Thoracic aorta (tissue), 2 donors: Measurements from ENCODE around the gene URB1. TPM values are rescaled to one million over a fixed set of nuclear protein-coding genes. Genes with fewer than 3 reads are reported as not detected.

Experiments
- ATAC-seq: fragments of 150-250 bp; one replicate; pipeline ENCODE4 v1.8.0; 2017; ENCODE audit warnings: low read depth; ENCODE audit not compliant: insufficient number of reproducible peaks, low FRiP score
- DNase-seq: peaks from one replicate; pipeline ENCODE4 v3.0.0-alpha.2; 2020; ENCODE audit warnings: low spot score
- H3K27ac ChIP-seq, 2 donors: fragments of 200-600 bp; sonication (generic); 1 replicate in 1 of 2; 2 replicates in 1 of 2; pipeline ENCODE4 v1.5.1; 2016; ENCODE audit warnings: mild to moderate bottlenecking in 2 of 2, moderate library complexity in 2 of 2
- H3K27me3 ChIP-seq: fragments of 200-600 bp; sonication (generic); replicated peaks from 2 replicates; pipeline ENCODE4 v1.6.0; 2016; ENCODE audit warnings: mild to moderate bottlenecking; ENCODE audit not compliant: insufficient read depth
- H3K36me3 ChIP-seq: fragments of 200-600 bp; sonication (generic); one replicate; pipeline ENCODE4 v1.5.1; 2016
- H3K4me1 ChIP-seq, 2 donors: fragments of 200-600 bp; sonication (generic); 1 replicate in 1 of 2; 2 replicates in 1 of 2; pipeline versions ENCODE4 v1.5.1 to v1.6.0; 2016; ENCODE audit warnings: low read depth in 2 of 2, mild to moderate bottlenecking in 1 of 2; ENCODE audit not compliant: control insufficient read depth in 1 of 2
- H3K4me3 ChIP-seq: fragments of 200-600 bp; sonication (generic); 2 replicates; pipeline ENCODE4 v1.5.1; 2016; ENCODE audit warnings: mild to moderate bottlenecking
- H3K9me3 ChIP-seq: fragments of 200-600 bp; sonication (generic); 2 replicates; pipeline ENCODE4 v1.5.1; 2016
- CTCF ChIP-seq: fragments of 200-600 bp; sonication (generic); IDR thresholded peaks from one replicate; pipeline ENCODE4 v1.5.1; 2019; ENCODE audit warnings: antibody characterized with exemption
- total RNA-seq, 2 donors: library from RNA; depleted of rRNA; stranded (reverse); fragments of >200 nt; gene quantifications; one replicate each; pipeline versions ENCODE4 v1.1.0 to v1.2.3, GENCODE V29; 2016

Gene URB1
- total RNA-seq, 2 donors from 2014 or later, result 35.1 to 64.8 TPM

DNA sequence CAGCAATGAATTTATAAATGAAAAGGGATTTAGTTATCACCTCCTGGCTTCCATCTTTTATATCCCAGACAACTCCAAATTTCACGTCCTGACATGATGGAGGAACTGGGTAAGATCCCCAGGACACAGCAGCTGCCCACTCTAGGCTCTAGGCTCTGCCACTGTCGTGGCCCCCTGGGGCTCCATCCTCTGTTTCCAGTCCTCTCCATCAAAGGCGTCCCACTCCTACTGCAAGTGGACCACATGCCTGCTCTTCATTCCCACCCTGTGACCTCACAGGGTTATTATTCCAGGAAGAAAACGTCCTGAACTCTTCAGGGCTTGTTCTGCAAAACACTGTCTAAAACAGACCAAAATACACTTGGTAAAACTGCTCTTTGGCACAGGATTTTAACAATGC is 11.9 kb downstream of the URB1 start:
- peaks cover 22 to 78% of the 10 kb centered on the region in 2 donors for H3K4me1 ChIP-seq
- DNase-seq (no peak), ATAC-seq (peak; percentile 45)
- peaks cover 28% of the 10 kb centered on the region for H3K36me3 ChIP-seq
- peak overlapping the region; percentile 87 to 96 for H3K27ac ChIP-seq
- H3K4me3 ChIP-seq, result peak overlapping the region; percentile 3
- no peak for TF ChIP-seq CTCF
- H3K9me3 ChIP-seq, result no peaks in the 10 kb centered on the region
- H3K27me3 ChIP-seq, result no peaks in the 10 kb centered on the region

DNA sequence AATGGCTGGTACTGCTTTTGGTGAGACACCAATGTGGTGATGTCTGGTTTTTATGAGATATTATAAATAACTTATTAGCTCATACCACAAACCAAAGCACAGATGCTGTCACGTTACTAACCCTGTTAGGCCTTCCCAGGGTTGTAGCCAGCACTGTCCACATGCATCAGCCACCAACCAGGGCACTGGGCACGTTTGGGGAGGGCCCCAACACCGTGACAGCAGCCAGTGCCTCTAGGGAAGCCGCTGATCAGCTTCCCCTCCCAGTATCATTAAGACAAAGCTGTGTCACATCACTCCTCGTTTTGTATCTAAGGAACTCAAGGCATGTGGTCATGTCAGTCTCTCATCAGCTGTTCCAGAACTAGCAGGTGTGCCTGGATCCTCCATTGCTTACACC is 13.9 kb downstream of the URB1 start:
- ATAC-seq (peak; percentile 61), DNase-seq (no peak)
- Histone ChIP-seq H3K27me3 (no peaks in the 10 kb centered on the region), H3K36me3 (peaks cover 19% of the 10 kb centered on the region), H3K9me3 (no peaks in the 10 kb centered on the region), H3K4me3 (no peak overlapping the region), H3K4me1 (peaks cover 22 to 76% of the 10 kb centered on the region in 2 donors), H3K27ac (peak overlapping the region; percentile 87 to 96)
- TF ChIP-seq CTCF, result no peak

DNA sequence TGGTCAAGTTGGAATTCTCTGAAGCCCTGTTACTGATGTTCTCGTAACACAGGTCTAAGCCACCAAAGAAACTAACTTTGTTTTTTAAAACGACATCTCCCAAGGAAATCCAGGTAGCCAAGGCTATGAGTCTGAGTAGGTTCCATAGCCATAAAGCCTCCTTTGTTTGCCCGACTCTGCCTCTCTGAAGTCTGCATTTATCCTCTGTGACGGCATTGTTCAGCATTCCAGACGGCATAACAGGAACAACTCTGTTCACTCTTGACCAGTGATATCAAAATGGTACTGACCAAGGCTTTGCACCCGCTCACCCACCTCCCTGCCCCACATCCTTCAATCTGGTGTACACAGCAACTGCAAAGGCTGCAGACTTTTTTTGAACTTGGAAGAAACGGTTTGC is 14.8 kb downstream of the URB1 start:
- H3K36me3 ChIP-seq, result peaks cover 9% of the 10 kb centered on the region
- peak overlapping the region; percentile 87 to 96 for H3K27ac ChIP-seq
- no peak for ATAC-seq
- H3K9me3 ChIP-seq, result no peaks in the 10 kb centered on the region
- peaks cover 21 to 76% of the 10 kb centered on the region in 2 donors for H3K4me1 ChIP-seq
- no peak for DNase-seq
- H3K27me3 ChIP-seq, result no peaks in the 10 kb centered on the region
- TF ChIP-seq CTCF, result no peak
- H3K4me3 ChIP-seq, result no peak overlapping the region

DNA sequence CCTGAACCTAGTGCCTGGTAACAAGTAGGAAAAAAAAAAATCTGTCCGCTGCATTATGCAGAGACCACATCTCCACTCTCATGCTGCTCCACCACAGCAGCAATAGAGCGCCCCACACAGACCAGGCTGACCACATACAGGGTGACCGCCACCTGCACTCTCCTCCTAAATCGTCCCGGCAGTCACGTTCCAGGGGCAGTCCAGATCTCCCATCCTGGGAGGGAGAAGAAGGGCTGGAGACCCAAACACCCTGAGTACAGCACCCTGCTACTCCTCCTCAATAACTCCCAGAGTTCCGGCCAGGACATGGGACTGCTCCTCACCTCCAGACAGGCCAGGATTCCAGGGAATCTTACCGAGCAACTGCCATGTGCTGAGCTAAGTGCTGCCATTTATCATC is 15.3 kb downstream of the URB1 start:
- Histone ChIP-seq H3K27me3 (no peaks in the 10 kb centered on the region), H3K4me3 (no peak overlapping the region), H3K36me3 (peaks cover 7% of the 10 kb centered on the region), H3K27ac (peak overlapping the region; percentile 87 to 96), H3K9me3 (no peaks in the 10 kb centered on the region), H3K4me1 (peaks cover 21 to 76% of the 10 kb centered on the region in 2 donors)
- TF ChIP-seq CTCF, result no peak
- ATAC-seq (no peak), DNase-seq (no peak)

GRCh38 chr21:32372755-32373154 is 20.1 kb downstream of the URB1 start:
- peaks cover 15% of the 10 kb centered on the region for H3K36me3 ChIP-seq
- H3K27ac ChIP-seq, result peak overlapping the region; percentile 87 to 97
- no peak for DNase-seq
- no peak for ATAC-seq
- H3K27me3 ChIP-seq, result no peaks in the 10 kb centered on the region
- H3K9me3 ChIP-seq, result no peaks in the 10 kb centered on the region
- no peak overlapping the region for H3K4me3 ChIP-seq
- no peak for TF ChIP-seq CTCF
- peaks cover 29 to 63% of the 10 kb centered on the region in 2 donors for H3K4me1 ChIP-seq
